Activated CD4-positive, alpha-beta T cell treated with anti-CD3 and anti-CD28 coated beads, Interleukin-2, Interleukin-6, amounts not matched to agents 100 ng/mL and 50 ng/mL, durations not matched to agents 16 hours and 8 hours (primary cell): ENCODE results near the gene GMCL2.
"Not testable (repeated sequence)": the region's sequence is repeated elsewhere in the genome, so short reads cannot be mapped to it uniquely, and the experiment has no call there.

ENCODE experiments used
- DNase-seq: peaks from one replicate; pipeline ENCODE4 v3.0.0-alpha.2; 2020

GMCL2 gene

GRCh38 chr5:178187014-178187413 is at the start of gene GMCL2:
TSS of gene GMCL2 (minus strand) at chr5:178187371. CDS start at chr5:178187299, 72 bp downstream.
- no peak for DNase-seq

- DNase-seq: no peak
Measured at GRCh38 chr5:178236679-178237078, 49.5 kb upstream of the GMCL2 start.

GRCh38 chr5:178236126-178236525 is 49.0 kb upstream of the GMCL2 start:
- no peak for DNase-seq

- no peak for DNase-seq
Measured at GRCh38 chr5:178235588-178235974, 48.4 kb upstream of the GMCL2 start.

- peak; percentile 82 for DNase-seq
Measured at GRCh38 chr5:178234750-178235587, 47.8 kb upstream of the GMCL2 start.

GRCh38 chr5:178234121-178234749 is 47.1 kb upstream of the GMCL2 start:
- DNase-seq: no peak

- DNase-seq: no peak
Measured at GRCh38 chr5:178232920-178233429, 45.8 kb upstream of the GMCL2 start.

- peak; percentile 84 for DNase-seq
Measured at GRCh38 chr5:178232124-178232919, 45.2 kb upstream of the GMCL2 start, which contains the start of gene PHYKPL. TSS of gene PHYKPL (minus strand) at chr5:178232802. CDS start at chr5:178232550, 252 bp downstream.

GRCh38 chr5:178231539-178232123 is 44.5 kb upstream of the GMCL2 start:
- DNase-seq: no peak

- DNase-seq: no peak
Measured at GRCh38 chr5:178230879-178231538, 43.8 kb upstream of the GMCL2 start.

- no peak for DNase-seq
Measured at GRCh38 chr5:178229861-178230260, 42.7 kb upstream of the GMCL2 start.

- not testable (repeated sequence) for DNase-seq
Measured at GRCh38 chr5:178229111-178229510, 41.9 kb upstream of the GMCL2 start.

GRCh38 chr5:178228609-178229008 is 41.4 kb upstream of the GMCL2 start:
- no peak for DNase-seq

GRCh38 chr5:178227929-178228328 is 40.8 kb upstream of the GMCL2 start:
- DNase-seq: no peak

- no peak for DNase-seq
Measured at GRCh38 chr5:178227138-178227659, 40.0 kb upstream of the GMCL2 start.

- DNase-seq: no peak
Measured at GRCh38 chr5:178225174-178225573, 38.0 kb upstream of the GMCL2 start.

GRCh38 chr5:178224403-178224802 is 37.2 kb upstream of the GMCL2 start:
- no peak for DNase-seq

GRCh38 chr5:178223828-178224335 is 36.7 kb upstream of the GMCL2 start:
- DNase-seq: no peak

GRCh38 chr5:178223196-178223773 is 36.1 kb upstream of the GMCL2 start:
- no peak for DNase-seq

GRCh38 chr5:178222292-178222691 is 35.1 kb upstream of the GMCL2 start:
- DNase-seq: no peak

GRCh38 chr5:178221853-178222252 is 34.7 kb upstream of the GMCL2 start:
- DNase-seq: no peak
